GM23248 (cell line): ENCODE measurements around the gene SEMA4D.

Source experiments
- EZH2 ChIP-seq: fragments of 200-600 bp; sonication (generic); IDR thresholded peaks from 2 replicates; pipeline ENCODE4 v1.6.1; 2018; ENCODE audit warnings: antibody characterized with exemption, mild to moderate bottlenecking; ENCODE audit not compliant: insufficient read depth, poor library complexity, severe bottlenecking
- EZH2phosphoT487 ChIP-seq: fragments of 200-600 bp; sonication (generic); IDR thresholded peaks from 2 replicates; pipeline ENCODE4 v1.6.1; 2018; ENCODE audit warnings: antibody characterized with exemption, moderate library complexity, mild to moderate bottlenecking, low read depth; ENCODE audit not compliant: insufficient read depth

DNA sequence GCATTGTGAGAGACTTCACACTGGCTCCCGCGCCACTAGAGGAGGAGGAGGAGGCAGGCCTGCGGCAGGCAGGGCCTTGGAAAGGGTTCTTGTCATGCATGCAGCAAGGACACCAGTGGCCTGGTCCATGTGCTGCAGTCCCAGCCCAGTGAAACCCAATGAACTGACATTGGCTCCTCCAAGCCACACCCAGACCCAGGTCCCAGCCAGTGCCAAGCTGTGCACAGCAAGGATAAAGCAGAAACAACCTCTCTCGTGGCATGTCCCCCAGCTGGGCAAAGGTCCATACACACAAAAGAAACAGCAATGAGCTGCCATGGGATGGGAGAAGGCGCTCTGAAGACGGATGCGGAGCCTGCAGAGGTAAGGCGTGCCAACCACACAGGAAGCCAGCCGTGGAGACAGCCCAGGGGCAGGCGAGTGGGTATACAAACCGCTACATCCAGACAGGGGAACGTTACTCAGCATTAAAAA is 89.2 kb downstream of the SEMA4D start:
- TF ChIP-seq EZH2 (no peak), EZH2phosphoT487 (no peak)
